Lung (tissue), 12 donors: ENCODE measurements around the gene ZCCHC24. TPM values are rescaled to one million over a fixed set of nuclear protein-coding genes. Genes with fewer than 3 reads are reported as not detected.

Source experiments
- ATAC-seq: fragments of 200-7000 bp; cut with Tn5 transposase; one replicate; pipeline ENCODE4 v1.9.1; 2020; ENCODE audit warnings: moderate number of reproducible peaks; ENCODE audit not compliant: insufficient read depth, low FRiP score
- DNase-seq, 3 donors: peaks; one replicate each; pipeline ENCODE4 v3.0.0-alpha.2; 2013 to 2017
- H3K27ac ChIP-seq, 2 donors: one replicate each; pipeline ENCODE4 v1.5.1; 2013; ENCODE audit warnings: mild to moderate bottlenecking in 2 of 2, moderate library complexity in 2 of 2, control low read depth in 1 of 2, inconsistent platforms in 1 of 2, low read depth in 1 of 2, low read length in 1 of 2
- H3K27me3 ChIP-seq, 3 donors: one replicate each; pipeline ENCODE4 v1.5.1; 2013; ENCODE audit warnings: low read length in 2 of 3; ENCODE audit not compliant: control insufficient read depth in 3 of 3, insufficient read depth in 3 of 3
- H3K36me3 ChIP-seq, 4 donors: one replicate each; pipeline ENCODE4 v1.5.1; 2013; ENCODE audit warnings: low read length in 4 of 4, mild to moderate bottlenecking in 1 of 4, moderate library complexity in 1 of 4; ENCODE audit not compliant: control insufficient read depth in 4 of 4, insufficient read depth in 4 of 4
- H3K4me1 ChIP-seq, 5 donors: one replicate each; pipeline ENCODE4 v1.5.1; 2013; ENCODE audit warnings: low read length in 5 of 5, mild to moderate bottlenecking in 2 of 5, moderate library complexity in 1 of 5; ENCODE audit not compliant: control insufficient read depth in 5 of 5, insufficient read depth in 5 of 5
- H3K4me3 ChIP-seq: one replicate; pipeline ENCODE4 v1.5.1; 2013; ENCODE audit warnings: mild to moderate bottlenecking, control low read depth, moderate library complexity
- H3K9ac ChIP-seq, 2 donors: one replicate each; pipeline ENCODE4 v1.5.1; 2013; ENCODE audit warnings: low read length in 2 of 2, control low read depth in 1 of 2; ENCODE audit not compliant: insufficient read depth in 1 of 2
- H3K9me3 ChIP-seq, 4 donors: one replicate each; pipeline ENCODE4 v1.5.1; 2013; ENCODE audit warnings: low read length in 3 of 4, mild to moderate bottlenecking in 1 of 4, moderate library complexity in 1 of 4; ENCODE audit not compliant: control insufficient read depth in 4 of 4, insufficient read depth in 3 of 4
- CTCF ChIP-seq: IDR thresholded peaks from 2 replicates; pipeline ENCODE4 v1.5.1; 2012; ENCODE audit warnings: mild to moderate bottlenecking; ENCODE audit errors: control extremely low read depth, extremely low read depth
- WGBS, 2 donors: extraction: QIAGEN DNeasy Blood & Tissue Kit; methylation state at CpG; one replicate each; pipeline ENCODE4 v1.1.7; 2013; 5-methylcytosine and 5-hydroxymethylcytosine counted together
- polyA plus RNA-seq, 2 donors: library from polyadenylated mRNA; stranded (reverse); fragments of 200-250 nt; gene quantifications; one replicate each; pipeline ENCODE4 v1.2.1, GENCODE V29; 2013
- total RNA-seq, 2 donors: library from RNA; depleted of rRNA in 1 of 2; stranded (reverse); fragments of >200 nt in 1 of 2; gene quantifications; one replicate each; pipeline ENCODE4 v1.2.1, GENCODE V29; 2014 to 2021
- donor health status: control.
- donor health status: control.
- donor health status: Bipolar disorder and iron deficiency.
- donor health status: healthy.
- donor health status: DM: yes; HTN: yes; CAD: no.

Gene ZCCHC24
- total and polyA plus RNA-seq, 4 donors, result 10.4 to 33.5 (median 13.5) TPM

DNA sequence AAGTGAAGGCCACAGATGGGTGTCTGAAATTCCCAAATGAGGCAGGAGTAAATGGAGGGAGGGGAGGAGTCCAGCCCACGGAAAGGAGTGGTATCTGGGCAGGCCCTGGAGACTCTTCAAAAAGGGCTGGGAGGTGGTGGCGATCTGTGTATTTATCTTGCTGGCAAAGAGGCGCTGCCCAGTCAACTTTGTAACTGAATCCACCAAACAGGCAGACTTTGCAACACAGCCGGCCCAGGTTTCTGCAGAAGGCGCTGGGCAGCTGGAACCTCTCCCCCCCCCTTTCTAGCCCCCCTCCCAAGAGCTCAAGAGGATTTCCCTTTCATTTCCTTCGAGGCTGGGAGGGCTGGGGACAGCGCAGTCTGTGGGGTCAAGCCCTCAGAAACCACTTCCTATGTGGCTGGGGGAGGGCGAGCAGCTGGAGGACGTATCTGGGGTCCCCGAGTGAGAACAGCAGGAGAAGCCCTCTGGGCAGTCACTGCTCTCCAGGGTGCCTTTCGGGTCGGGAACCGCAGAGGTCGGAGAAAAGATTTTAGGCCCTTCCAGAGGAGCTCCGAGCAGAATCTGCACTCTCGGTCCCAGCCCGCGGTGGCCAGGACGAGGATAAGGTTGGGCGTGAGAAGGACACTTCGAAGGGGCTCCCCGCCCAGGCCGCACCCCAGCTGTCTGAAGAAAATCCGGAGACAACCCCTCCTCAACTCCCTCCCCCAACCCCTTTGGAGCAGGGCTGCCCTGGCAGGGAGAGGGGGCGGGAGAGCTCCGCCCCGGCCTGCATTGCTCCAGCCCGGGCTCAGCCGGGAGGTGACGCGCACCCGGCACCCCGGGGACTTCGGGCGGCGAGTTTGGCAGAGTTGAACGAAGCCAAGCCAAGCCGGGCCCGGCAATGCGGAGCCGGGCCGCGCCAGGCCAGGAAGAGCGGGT lies 965 bp downstream of the ZCCHC24 start:
- peak; percentile 17 for ATAC-seq
- H3K36me3 ChIP-seq, result peaks cover 0 to 4% (median 0%) of the 10 kb centered on the region in 4 donors
- peak overlapping the region; percentile 79 for H3K4me3 ChIP-seq
- H3K9ac ChIP-seq, result peak overlapping the region in 1 of 2 donors; percentile 58
- DNase-seq, result peak; percentile 67 to 76 (median 75)
- 1% methylated on average over 44 of the region's 44 CpGs for WGBS, 2 donors
- peak overlapping the region; percentile 48 to 76 for H3K27ac ChIP-seq
- TF ChIP-seq CTCF, result no peak
- no peaks in the 10 kb centered on the region for H3K9me3 ChIP-seq
- H3K27me3 ChIP-seq, result no peaks in the 10 kb centered on the region
- H3K4me1 ChIP-seq, result peaks cover 13 to 40% (median 22%) of the 10 kb centered on the region in 5 donors

DNA sequence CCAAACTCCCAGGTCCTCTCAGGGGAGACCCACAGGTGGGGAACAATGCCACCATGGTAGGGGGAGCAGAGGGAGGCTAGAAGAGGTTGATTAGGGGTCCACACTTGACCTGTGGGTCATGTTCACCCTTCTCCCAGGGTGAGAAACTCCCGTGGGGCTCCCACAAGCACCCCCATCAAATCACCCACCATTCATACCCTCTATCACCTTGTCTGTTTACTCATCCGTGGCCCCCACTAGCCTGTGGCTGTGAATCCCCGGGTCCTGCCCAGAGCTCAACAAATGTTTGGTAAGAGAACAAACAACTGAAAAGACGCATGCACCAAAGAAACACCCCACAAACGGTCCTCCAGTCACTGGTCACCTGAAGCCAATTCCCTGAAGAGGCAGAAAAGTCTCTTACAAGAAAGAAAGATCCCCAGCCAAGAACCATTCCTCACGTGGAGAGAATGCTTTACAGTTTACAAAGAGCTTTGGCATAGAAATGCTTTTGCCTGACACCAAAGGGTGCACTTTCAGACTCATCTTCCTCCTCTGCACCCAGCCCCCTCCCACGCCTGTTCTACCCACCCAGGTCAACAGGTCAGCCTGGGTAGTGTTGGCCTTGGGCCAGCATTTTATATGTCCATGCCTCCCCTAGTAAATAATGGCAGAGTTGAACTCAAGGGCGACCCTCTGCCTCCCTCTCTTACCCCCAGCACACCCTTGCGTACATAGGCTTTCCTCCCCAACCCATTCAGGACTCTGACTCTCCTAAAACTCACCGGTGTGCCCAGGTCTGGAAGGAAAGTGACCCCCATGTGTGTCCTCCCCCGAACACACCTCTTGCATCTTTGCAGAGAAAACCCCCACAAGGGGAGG lies 1.9 kb downstream of the ZCCHC24 start:
- WGBS, 2 donors, result 28 to 33% methylated on average over 11 of the region's 11 CpGs

More for the DNA sequence above, 1.9 kb downstream of the ZCCHC24 start:
- peaks cover 13 to 36% (median 22%) of the 10 kb centered on the region in 5 donors for H3K4me1 ChIP-seq
- H3K9me3 ChIP-seq, result no peaks in the 10 kb centered on the region
- peaks cover 0 to 7% (median 0%) of the 10 kb centered on the region in 4 donors for H3K36me3 ChIP-seq
- no peaks in the 10 kb centered on the region for H3K27me3 ChIP-seq
- ATAC-seq (no peak), DNase-seq (peak in 1 of 3 donors; percentile 34)
- peak overlapping the region; percentile 48 to 76 for H3K27ac ChIP-seq
- TF ChIP-seq CTCF, result no peak
- peak overlapping the region; percentile 79 for H3K4me3 ChIP-seq
- peak overlapping the region in 1 of 2 donors; percentile 58 for H3K9ac ChIP-seq
